Measurements from ENCODE around the gene HUWE1.

GRCh38 chrX:53622431-53622830 is 64.1 kb downstream of the HUWE1 start:
- no peak for TF ChIP-seq CTCF (IDR thresholded peaks at IDR 0.05; ENCODE audit: low read depth, low read length)
- no peak for TF ChIP-seq EZH2phosphoT487 (IDR thresholded peaks at IDR 0.05; ENCODE audit: low read depth)

Measured in OCI-LY3 (cell line).